Measurements from ENCODE around the gene TMEM214. TPM values are rescaled to one million over a fixed set of nuclear protein-coding genes. Genes with fewer than 3 reads are reported as not detected.

TMEM214 gene
- total and polyA plus RNA-seq, 2 experiments from 2014 or later, result 74.9 to 75.7 TPM

DNA sequence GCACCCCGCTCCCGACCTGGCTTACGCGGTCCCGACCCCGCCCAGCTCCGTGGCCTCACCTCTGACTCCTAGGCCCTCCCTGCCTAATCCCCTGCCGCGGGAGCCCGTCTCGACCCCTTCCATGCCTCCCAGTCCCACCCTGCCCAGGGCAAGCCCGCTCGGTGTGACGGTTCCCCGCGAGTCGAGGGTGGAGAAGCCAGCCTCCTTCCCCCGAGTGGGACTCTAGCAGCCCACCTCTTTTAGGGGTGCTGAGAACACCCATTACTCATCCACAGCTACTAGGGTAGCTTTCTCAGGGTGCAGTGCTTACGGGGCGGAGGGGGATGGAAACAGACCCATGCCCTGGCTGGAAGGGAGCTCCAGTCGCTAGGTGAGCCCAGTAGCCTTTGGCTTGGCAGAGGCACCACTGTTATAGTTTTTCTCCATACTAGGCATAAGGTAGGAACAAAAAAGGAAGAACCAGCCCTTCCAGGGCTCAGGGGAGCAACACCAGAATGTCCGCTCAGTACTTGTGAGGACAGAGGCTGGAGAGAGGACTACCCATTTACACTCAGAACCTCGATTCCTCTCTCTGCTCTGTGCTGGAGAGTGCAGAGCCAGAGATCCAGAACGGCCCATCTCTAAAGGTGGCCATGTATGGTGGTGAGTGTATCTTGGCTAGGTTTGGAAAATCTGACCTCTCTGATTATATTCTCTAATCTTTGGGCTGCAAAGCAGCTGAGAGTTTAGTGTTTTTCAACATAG is 19.3 kb downstream of the TMEM214 start:
- peak; percentile 60 for DNase-seq
- in situ Hi-C loops (cut with MboI), result no loop called here
- Histone ChIP-seq H3K9me3 (ENCODE audit: low read depth) (no peaks in the 10 kb centered on the region), H3K9me2 (ENCODE audit: insufficient read depth) (no peaks in the 10 kb centered on the region), H2AFZ (peak overlapping the region; percentile 85), H3K36me3 (ENCODE audit: low read depth) (peaks cover 10% of the 10 kb centered on the region; the same call in 1 of the 2 replicates), H3K4me2 (ENCODE audit: unreplicated experiment) (peak overlapping the region; percentile 95), H4K20me1 (ENCODE audit: insufficient read depth) (no peaks in the 10 kb centered on the region), H3K4me1 (ENCODE audit: insufficient read depth) (peaks cover 4% of the 10 kb centered on the region; the same call in 1 of the 2 replicates), H3F3A (ENCODE audit: insufficient read depth) (peaks cover 31% of the 10 kb centered on the region), H3K27ac (peak overlapping the region; percentile 87), H3K9ac (peak overlapping the region; percentile 80), H3K79me2 (ENCODE audit: insufficient read depth) (no peaks in the 10 kb centered on the region), H3K27me3 (replicated peaks; ENCODE audit: insufficient read depth) (no peaks in the 10 kb centered on the region), H3K4me3 (peak overlapping the region; percentile 90)
- WGBS, 2 experiments (ENCODE audit: low coverage in 1 of 2, low lambda C conversion rate in 2 of 2, missing lambda C conversion rate in 2 of 2), result 3 to 4% methylated on average over 13 to 24 of the region's 24 CpGs
- TF ChIP-seq EZH2phosphoT487 (IDR thresholded peaks at IDR 0.05; ENCODE audit: insufficient read depth, low read depth), result no peak
- TF ChIP-seq EZH2 (IDR thresholded peaks at IDR 0.05; ENCODE audit: insufficient read depth, poor library complexity, severe bottlenecking), result no peak

DNA sequence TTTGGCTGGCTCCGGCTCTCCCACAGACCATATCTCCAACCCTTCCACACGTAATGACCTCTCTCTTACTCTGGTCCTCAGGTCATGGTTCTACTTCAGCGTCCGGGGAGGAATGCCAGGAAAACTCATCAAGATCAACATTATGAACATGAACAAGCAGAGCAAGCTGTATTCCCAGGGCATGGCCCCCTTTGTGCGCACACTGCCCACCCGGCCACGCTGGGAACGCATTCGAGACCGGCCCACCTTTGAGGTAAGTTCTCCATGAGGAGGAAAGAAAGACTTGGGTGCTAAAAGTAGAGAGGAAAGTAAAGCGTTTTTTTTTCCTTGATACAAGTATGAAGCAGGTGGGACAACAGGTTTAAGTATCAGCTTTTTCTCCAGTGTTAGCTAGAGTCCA is 20.6 kb downstream of the TMEM214 start:
- no peak for TF ChIP-seq EZH2phosphoT487 (IDR thresholded peaks at IDR 0.05; ENCODE audit: insufficient read depth, low read depth)
- no peak for TF ChIP-seq EZH2 (IDR thresholded peaks at IDR 0.05; ENCODE audit: insufficient read depth, poor library complexity, severe bottlenecking)
- no peaks in the 10 kb centered on the region for H3K9me3 ChIP-seq (ENCODE audit: low read depth)
- H2AFZ ChIP-seq, result no peak overlapping the region
- 92 to 93% methylated on average over 11 of the region's 11 CpGs for WGBS, 2 experiments (ENCODE audit: low coverage in 1 of 2, low lambda C conversion rate in 2 of 2, missing lambda C conversion rate in 2 of 2)
- no peak overlapping the region for H3K9ac ChIP-seq
- no peak overlapping the region for H3K4me3 ChIP-seq
- H3K27me3 ChIP-seq (replicated peaks; ENCODE audit: insufficient read depth), result no peaks in the 10 kb centered on the region
- no peaks in the 10 kb centered on the region for H4K20me1 ChIP-seq (ENCODE audit: insufficient read depth)
- no peak overlapping the region for H3K27ac ChIP-seq
- no peak for DNase-seq
- H3K36me3 ChIP-seq (ENCODE audit: low read depth), result peaks cover 10% of the 10 kb centered on the region; the same call in 1 of the 2 replicates
- no peaks in the 10 kb centered on the region for H3K79me2 ChIP-seq (ENCODE audit: insufficient read depth)
- H3F3A ChIP-seq (ENCODE audit: insufficient read depth), result peaks cover 22% of the 10 kb centered on the region
- in situ Hi-C loops (cut with MboI), result no loop called here
- H3K9me2 ChIP-seq (ENCODE audit: insufficient read depth), result no peaks in the 10 kb centered on the region
- peaks cover 4% of the 10 kb centered on the region; the same call in 1 of the 2 replicates for H3K4me1 ChIP-seq (ENCODE audit: insufficient read depth)
- no peak overlapping the region for H3K4me2 ChIP-seq (ENCODE audit: unreplicated experiment)

DNA sequence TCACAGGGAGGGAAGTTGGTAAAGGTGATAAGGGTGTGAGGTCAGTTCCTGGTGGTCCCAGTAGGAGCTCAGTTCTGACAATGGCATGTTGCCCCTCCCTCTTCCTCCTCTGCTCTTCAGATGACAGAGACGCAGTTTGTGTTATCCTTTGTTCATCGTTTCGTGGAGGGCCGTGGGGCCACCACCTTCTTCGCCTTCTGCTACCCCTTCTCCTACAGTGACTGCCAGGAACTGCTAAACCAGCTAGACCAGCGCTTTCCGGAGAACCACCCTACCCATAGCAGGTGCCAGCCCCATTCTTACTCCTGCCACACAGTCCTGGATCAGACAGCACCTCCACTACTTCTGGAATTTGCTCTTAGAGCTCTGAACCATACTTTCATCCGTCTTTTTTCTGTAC is 21.0 kb downstream of the TMEM214 start:
- H3K9ac ChIP-seq, result no peak overlapping the region
- H2AFZ ChIP-seq, result no peak overlapping the region
- no peaks in the 10 kb centered on the region for H3K9me3 ChIP-seq (ENCODE audit: low read depth)
- in situ Hi-C loops (cut with MboI), result no loop called here
- no peaks in the 10 kb centered on the region for H3K9me2 ChIP-seq (ENCODE audit: insufficient read depth)
- no peaks in the 10 kb centered on the region for H3K79me2 ChIP-seq (ENCODE audit: insufficient read depth)
- no peaks in the 10 kb centered on the region for H4K20me1 ChIP-seq (ENCODE audit: insufficient read depth)
- no peak for DNase-seq
- no peak overlapping the region for H3K27ac ChIP-seq
- no peak overlapping the region for H3K4me3 ChIP-seq
- H3K36me3 ChIP-seq (ENCODE audit: low read depth), result peaks cover 10% of the 10 kb centered on the region; the same call in 1 of the 2 replicates
- no peak for TF ChIP-seq EZH2phosphoT487 (IDR thresholded peaks at IDR 0.05; ENCODE audit: insufficient read depth, low read depth)
- no peak for TF ChIP-seq EZH2 (IDR thresholded peaks at IDR 0.05; ENCODE audit: insufficient read depth, poor library complexity, severe bottlenecking)
- peaks cover 18% of the 10 kb centered on the region for H3F3A ChIP-seq (ENCODE audit: insufficient read depth)
- WGBS, 2 experiments (ENCODE audit: low coverage in 1 of 2, low lambda C conversion rate in 2 of 2, missing lambda C conversion rate in 2 of 2), result 90 to 92% methylated on average over 8 of the region's 8 CpGs
- no peak overlapping the region for H3K4me2 ChIP-seq (ENCODE audit: unreplicated experiment)
- no peaks in the 10 kb centered on the region for H3K27me3 ChIP-seq (replicated peaks; ENCODE audit: insufficient read depth)
- peaks cover 4% of the 10 kb centered on the region; the same call in 1 of the 2 replicates for H3K4me1 ChIP-seq (ENCODE audit: insufficient read depth)

DNA sequence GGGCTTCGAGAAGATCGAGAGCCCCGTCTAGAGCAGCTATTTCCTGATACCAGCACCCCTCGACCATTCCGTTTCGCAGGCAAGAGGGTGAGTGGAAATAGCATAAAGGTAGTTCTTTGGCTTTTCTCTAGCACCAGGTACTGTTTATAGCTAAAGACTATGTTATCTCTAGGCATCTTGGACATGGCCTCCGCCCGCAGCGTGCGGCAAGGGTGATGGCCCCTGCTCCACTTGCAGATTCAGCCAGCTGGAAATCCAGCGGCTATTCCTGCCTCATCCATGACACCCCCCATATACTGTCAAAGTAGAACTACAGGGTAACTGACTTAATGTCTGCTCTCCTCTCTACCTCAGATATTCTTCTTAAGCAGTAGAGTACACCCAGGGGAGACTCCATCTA is 22.0 kb downstream of the TMEM214 start:
- H4K20me1 ChIP-seq (ENCODE audit: insufficient read depth), result no peaks in the 10 kb centered on the region
- peaks cover 10% of the 10 kb centered on the region; the same call in 1 of the 2 replicates for H3K36me3 ChIP-seq (ENCODE audit: low read depth)
- WGBS, 2 experiments (ENCODE audit: low coverage in 1 of 2, low lambda C conversion rate in 2 of 2, missing lambda C conversion rate in 2 of 2), result 96 to 99% methylated on average over 11 of the region's 11 CpGs
- no peak overlapping the region for H3K4me3 ChIP-seq
- no peak overlapping the region for H3K4me2 ChIP-seq (ENCODE audit: unreplicated experiment)
- H3K27ac ChIP-seq, result no peak overlapping the region
- no peaks in the 10 kb centered on the region for H3K9me2 ChIP-seq (ENCODE audit: insufficient read depth)
- H2AFZ ChIP-seq, result no peak overlapping the region
- no peaks in the 10 kb centered on the region; the same call in 1 of the 2 replicates for H3K4me1 ChIP-seq (ENCODE audit: insufficient read depth)
- H3K9me3 ChIP-seq (ENCODE audit: low read depth), result no peaks in the 10 kb centered on the region
- peaks cover 11% of the 10 kb centered on the region for H3F3A ChIP-seq (ENCODE audit: insufficient read depth)
- TF ChIP-seq EZH2 (IDR thresholded peaks at IDR 0.05; ENCODE audit: insufficient read depth, poor library complexity, severe bottlenecking) (no peak), EZH2phosphoT487 (IDR thresholded peaks at IDR 0.05; ENCODE audit: insufficient read depth, low read depth) (no peak)
- in situ Hi-C loops (cut with MboI), result no loop called here
- H3K79me2 ChIP-seq (ENCODE audit: insufficient read depth), result no peaks in the 10 kb centered on the region
- DNase-seq, result no peak
- H3K9ac ChIP-seq, result no peak overlapping the region
- H3K27me3 ChIP-seq (replicated peaks; ENCODE audit: insufficient read depth), result no peaks in the 10 kb centered on the region
